ENCODE measurements around the gene APBA1.

GRCh38 chr9:69719367-69719766 lies 47.2 kb upstream of the APBA1 start:
- TF ChIP-seq POLR2A (IDR thresholded peaks at IDR 0.05) = no peak
- TF ChIP-seq, protein P1, sequence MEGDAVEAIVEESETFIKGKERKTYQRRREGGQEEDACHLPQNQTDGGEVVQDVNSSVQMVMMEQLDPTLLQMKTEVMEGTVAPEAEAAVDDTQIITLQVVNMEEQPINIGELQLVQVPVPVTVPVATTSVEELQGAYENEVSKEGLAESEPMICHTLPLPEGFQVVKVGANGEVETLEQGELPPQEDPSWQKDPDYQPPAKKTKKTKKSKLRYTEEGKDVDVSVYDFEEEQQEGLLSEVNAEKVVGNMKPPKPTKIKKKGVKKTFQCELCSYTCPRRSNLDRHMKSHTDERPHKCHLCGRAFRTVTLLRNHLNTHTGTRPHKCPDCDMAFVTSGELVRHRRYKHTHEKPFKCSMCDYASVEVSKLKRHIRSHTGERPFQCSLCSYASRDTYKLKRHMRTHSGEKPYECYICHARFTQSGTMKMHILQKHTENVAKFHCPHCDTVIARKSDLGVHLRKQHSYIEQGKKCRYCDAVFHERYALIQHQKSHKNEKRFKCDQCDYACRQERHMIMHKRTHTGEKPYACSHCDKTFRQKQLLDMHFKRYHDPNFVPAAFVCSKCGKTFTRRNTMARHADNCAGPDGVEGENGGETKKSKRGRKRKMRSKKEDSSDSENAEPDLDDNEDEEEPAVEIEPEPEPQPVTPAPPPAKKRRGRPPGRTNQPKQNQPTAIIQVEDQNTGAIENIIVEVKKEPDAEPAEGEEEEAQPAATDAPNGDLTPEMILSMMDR (IDR thresholded peaks at IDR 0.05 in 8 of 11, conservative IDR thresholded peaks at IDR 0.05 in 3 of 11) = no peak

Measured in spleen (tissue), 7 donors.